HL-60 (cell line): ENCODE results near the gene MDC1.
A peak's percentile ranks its signal among the peaks of the same experiment; 100 is the strongest.

ENCODE experiments used
- DNase-seq, 2 experiments: peaks; one replicate each; pipeline ENCODE4 v3.0.0-alpha.2; 2010 to 2020; ENCODE audit warnings: low read depth in 1 of 2, low spot score in 1 of 2
- H3K27ac ChIP-seq: fragments of 250-450 bp; sonication (Bioruptor Pico); replicated peaks from 2 replicates; pipeline ENCODE4 v1.5.1; 2020; ENCODE audit warnings: mild to moderate bottlenecking, moderate library complexity
- H3K27me3 ChIP-seq: fragments of 250-450 bp; sonication (Bioruptor Pico); 2 replicates; pipeline ENCODE4 v1.5.1; 2021; ENCODE audit warnings: mild to moderate bottlenecking, moderate library complexity; ENCODE audit not compliant: insufficient read depth, poor library complexity, severe bottlenecking
- H3K4me3 ChIP-seq: replicated peaks from 2 replicates; pipeline ENCODE4 v1.5.1; 2011; ENCODE audit warnings: mild to moderate bottlenecking, control low read depth, low read length; ENCODE audit not compliant: insufficient read depth
- GABPA ChIP-seq: IDR thresholded peaks from 2 replicates; pipeline ENCODE4 v1.6.1; 2012; ENCODE audit warnings: low read depth
- POLR2AphosphoS5 ChIP-seq: IDR thresholded peaks from 2 replicates; pipeline ENCODE4 v1.6.1; 2012; ENCODE audit warnings: low read depth
- SPI1 ChIP-seq: IDR thresholded peaks from 2 replicates; pipeline ENCODE4 v1.6.1; 2012; ENCODE audit warnings: low read depth, mild to moderate bottlenecking, borderline replicate concordance
- TF ChIP-seq, protein P1 (sequence below): IDR thresholded peaks from one replicate; pipeline ENCODE4 v1.5.1; 2011; ENCODE audit warnings: low read length, control low read depth, inconsistent platforms; ENCODE audit not compliant: insufficient read depth
- TF ChIP-seq, protein P2 (sequence below): IDR thresholded peaks from 2 replicates; pipeline ENCODE4 v1.6.1; 2012; ENCODE audit warnings: low read depth; ENCODE audit not compliant: insufficient replicate concordance

Gene MDC1

GRCh38 chr6:30685157-30686008, 31.7 kb downstream of the MDC1 start:
- Histone ChIP-seq H3K4me3 (peak overlapping the region; percentile 60), H3K27ac (peak overlapping the region; percentile 94), H3K27me3 (no peaks in the 10 kb centered on the region)
- peak in 1 of 2 experiments; percentile 55 for DNase-seq
- no peak for TF ChIP-seq SPI1
- TF ChIP-seq, protein P1, sequence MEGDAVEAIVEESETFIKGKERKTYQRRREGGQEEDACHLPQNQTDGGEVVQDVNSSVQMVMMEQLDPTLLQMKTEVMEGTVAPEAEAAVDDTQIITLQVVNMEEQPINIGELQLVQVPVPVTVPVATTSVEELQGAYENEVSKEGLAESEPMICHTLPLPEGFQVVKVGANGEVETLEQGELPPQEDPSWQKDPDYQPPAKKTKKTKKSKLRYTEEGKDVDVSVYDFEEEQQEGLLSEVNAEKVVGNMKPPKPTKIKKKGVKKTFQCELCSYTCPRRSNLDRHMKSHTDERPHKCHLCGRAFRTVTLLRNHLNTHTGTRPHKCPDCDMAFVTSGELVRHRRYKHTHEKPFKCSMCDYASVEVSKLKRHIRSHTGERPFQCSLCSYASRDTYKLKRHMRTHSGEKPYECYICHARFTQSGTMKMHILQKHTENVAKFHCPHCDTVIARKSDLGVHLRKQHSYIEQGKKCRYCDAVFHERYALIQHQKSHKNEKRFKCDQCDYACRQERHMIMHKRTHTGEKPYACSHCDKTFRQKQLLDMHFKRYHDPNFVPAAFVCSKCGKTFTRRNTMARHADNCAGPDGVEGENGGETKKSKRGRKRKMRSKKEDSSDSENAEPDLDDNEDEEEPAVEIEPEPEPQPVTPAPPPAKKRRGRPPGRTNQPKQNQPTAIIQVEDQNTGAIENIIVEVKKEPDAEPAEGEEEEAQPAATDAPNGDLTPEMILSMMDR: peak; percentile 9
- TF ChIP-seq POLR2AphosphoS5: no peak
- TF ChIP-seq, protein P2, sequence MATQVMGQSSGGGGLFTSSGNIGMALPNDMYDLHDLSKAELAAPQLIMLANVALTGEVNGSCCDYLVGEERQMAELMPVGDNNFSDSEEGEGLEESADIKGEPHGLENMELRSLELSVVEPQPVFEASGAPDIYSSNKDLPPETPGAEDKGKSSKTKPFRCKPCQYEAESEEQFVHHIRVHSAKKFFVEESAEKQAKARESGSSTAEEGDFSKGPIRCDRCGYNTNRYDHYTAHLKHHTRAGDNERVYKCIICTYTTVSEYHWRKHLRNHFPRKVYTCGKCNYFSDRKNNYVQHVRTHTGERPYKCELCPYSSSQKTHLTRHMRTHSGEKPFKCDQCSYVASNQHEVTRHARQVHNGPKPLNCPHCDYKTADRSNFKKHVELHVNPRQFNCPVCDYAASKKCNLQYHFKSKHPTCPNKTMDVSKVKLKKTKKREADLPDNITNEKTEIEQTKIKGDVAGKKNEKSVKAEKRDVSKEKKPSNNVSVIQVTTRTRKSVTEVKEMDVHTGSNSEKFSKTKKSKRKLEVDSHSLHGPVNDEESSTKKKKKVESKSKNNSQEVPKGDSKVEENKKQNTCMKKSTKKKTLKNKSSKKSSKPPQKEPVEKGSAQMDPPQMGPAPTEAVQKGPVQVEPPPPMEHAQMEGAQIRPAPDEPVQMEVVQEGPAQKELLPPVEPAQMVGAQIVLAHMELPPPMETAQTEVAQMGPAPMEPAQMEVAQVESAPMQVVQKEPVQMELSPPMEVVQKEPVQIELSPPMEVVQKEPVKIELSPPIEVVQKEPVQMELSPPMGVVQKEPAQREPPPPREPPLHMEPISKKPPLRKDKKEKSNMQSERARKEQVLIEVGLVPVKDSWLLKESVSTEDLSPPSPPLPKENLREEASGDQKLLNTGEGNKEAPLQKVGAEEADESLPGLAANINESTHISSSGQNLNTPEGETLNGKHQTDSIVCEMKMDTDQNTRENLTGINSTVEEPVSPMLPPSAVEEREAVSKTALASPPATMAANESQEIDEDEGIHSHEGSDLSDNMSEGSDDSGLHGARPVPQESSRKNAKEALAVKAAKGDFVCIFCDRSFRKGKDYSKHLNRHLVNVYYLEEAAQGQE: no peak
- no peak for TF ChIP-seq GABPA

- peak overlapping the region; percentile 94 for H3K27ac ChIP-seq
- peak in 1 of 2 experiments; percentile 90 for DNase-seq
- TF ChIP-seq, protein P2: no peak
- TF ChIP-seq, protein P1: no peak
- H3K4me3 ChIP-seq: peak overlapping the region; percentile 60
- H3K27me3 ChIP-seq: no peaks in the 10 kb centered on the region
These were observed 32.5 kb downstream of the MDC1 start for GRCh38 chr6:30684386-30685156.

- H3K4me3 ChIP-seq: peak overlapping the region; percentile 60
- DNase-seq: peak in 1 of 2 experiments; percentile 13
- TF ChIP-seq, protein P2: no peak
- TF ChIP-seq GABPA (no peak), SPI1 (no peak), POLR2AphosphoS5 (no peak)
- TF ChIP-seq, protein P1: no peak
These were observed 33.1 kb downstream of the MDC1 start for GRCh38 chr6:30683980-30684338.

More at GRCh38 chr6:30683980-30684338, 33.1 kb downstream of the MDC1 start:
- H3K27me3 ChIP-seq: no peaks in the 10 kb centered on the region
- H3K27ac ChIP-seq: peak overlapping the region; percentile 94
